RPMI8226 (cell line): ENCODE results near the gene MAGI3.

Experiments
- DNase-seq: peaks from one replicate; pipeline ENCODE4 v3.0.0-alpha.2; 2015

MAGI3 gene

GRCh38 chr1:113662101-113662500 is 271.8 kb downstream of the MAGI3 start:
- DNase-seq: no peak

GRCh38 chr1:113663165-113663951 is 273.0 kb downstream of the MAGI3 start:
- DNase-seq: no peak

GRCh38 chr1:113665071-113665470 is 274.8 kb downstream of the MAGI3 start:
- no peak for DNase-seq

GRCh38 chr1:113666126-113666525 is 275.8 kb downstream of the MAGI3 start:
- no peak for DNase-seq

- DNase-seq: no peak
These were observed 279.7 kb downstream of the MAGI3 start for GRCh38 chr1:113669988-113670387.

- no peak for DNase-seq
These were observed 280.3 kb downstream of the MAGI3 start for GRCh38 chr1:113670650-113671049.

- no peak for DNase-seq
These were observed 282.2 kb downstream of the MAGI3 start for GRCh38 chr1:113672491-113672890.

GRCh38 chr1:113674591-113674990 is 284.3 kb downstream of the MAGI3 start:
- DNase-seq: no peak

GRCh38 chr1:113675302-113675701 is 285.0 kb downstream of the MAGI3 start:
- DNase-seq: no peak

- no peak for DNase-seq
These were observed 286.2 kb downstream of the MAGI3 start for GRCh38 chr1:113676524-113676923.

GRCh38 chr1:113677250-113678158 is 287.2 kb downstream of the MAGI3 start:
- DNase-seq: peak; percentile 21

- DNase-seq: no peak
These were observed 287.8 kb downstream of the MAGI3 start for GRCh38 chr1:113678159-113678469.

- no peak for DNase-seq
These were observed 291.5 kb downstream of the MAGI3 start for GRCh38 chr1:113681596-113682337.

- DNase-seq: no peak
These were observed 293.3 kb downstream of the MAGI3 start for GRCh38 chr1:113683384-113684152.

- no peak for DNase-seq
These were observed 293.8 kb downstream of the MAGI3 start for GRCh38 chr1:113684153-113684541.

GRCh38 chr1:113686891-113687618 is 296.7 kb downstream of the MAGI3 start:
- no peak for DNase-seq

GRCh38 chr1:113691184-113691583 is 300.9 kb downstream of the MAGI3 start:
- DNase-seq: no peak

GRCh38 chr1:113692342-113692741 is 302.0 kb downstream of the MAGI3 start:
- DNase-seq: no peak

GRCh38 chr1:113692824-113693431 is 302.6 kb downstream of the MAGI3 start:
- no peak for DNase-seq

- DNase-seq: no peak
These were observed 304.6 kb downstream of the MAGI3 start for GRCh38 chr1:113694910-113695309.

GRCh38 chr1:113701429-113701828 is 311.1 kb downstream of the MAGI3 start:
- DNase-seq: no peak
